ENCODE results near the gene CCDC171.

DNA sequence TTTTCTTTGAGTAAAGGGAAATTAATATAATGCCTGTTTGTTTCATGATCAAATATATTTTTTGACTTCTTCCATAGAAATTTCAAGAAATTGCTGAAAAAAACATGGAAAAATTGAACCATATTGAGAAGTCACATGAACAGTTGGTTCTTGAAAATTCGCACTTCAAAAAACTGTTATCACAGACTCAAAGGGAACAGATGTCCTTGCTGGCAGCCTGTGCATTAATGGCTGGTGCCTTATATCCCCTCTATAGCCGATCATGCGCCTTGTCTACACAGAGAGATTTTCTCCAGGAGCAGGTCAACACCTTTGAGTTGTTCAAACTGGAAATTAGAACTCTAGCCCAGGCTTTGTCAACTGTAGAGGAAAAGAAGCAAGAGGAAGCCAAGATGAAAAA, 191.4 kb downstream of the CCDC171 start:
- TF ChIP-seq POLR2A (IDR thresholded peaks at IDR 0.05) = no peak
- TF ChIP-seq, protein P1, sequence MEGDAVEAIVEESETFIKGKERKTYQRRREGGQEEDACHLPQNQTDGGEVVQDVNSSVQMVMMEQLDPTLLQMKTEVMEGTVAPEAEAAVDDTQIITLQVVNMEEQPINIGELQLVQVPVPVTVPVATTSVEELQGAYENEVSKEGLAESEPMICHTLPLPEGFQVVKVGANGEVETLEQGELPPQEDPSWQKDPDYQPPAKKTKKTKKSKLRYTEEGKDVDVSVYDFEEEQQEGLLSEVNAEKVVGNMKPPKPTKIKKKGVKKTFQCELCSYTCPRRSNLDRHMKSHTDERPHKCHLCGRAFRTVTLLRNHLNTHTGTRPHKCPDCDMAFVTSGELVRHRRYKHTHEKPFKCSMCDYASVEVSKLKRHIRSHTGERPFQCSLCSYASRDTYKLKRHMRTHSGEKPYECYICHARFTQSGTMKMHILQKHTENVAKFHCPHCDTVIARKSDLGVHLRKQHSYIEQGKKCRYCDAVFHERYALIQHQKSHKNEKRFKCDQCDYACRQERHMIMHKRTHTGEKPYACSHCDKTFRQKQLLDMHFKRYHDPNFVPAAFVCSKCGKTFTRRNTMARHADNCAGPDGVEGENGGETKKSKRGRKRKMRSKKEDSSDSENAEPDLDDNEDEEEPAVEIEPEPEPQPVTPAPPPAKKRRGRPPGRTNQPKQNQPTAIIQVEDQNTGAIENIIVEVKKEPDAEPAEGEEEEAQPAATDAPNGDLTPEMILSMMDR (IDR thresholded peaks at IDR 0.05) = no peak
- TF ChIP-seq POLR2AphosphoS5 (IDR thresholded peaks at IDR 0.05) = no peak
